SK-N-SH treated with all-trans-retinoic acid at 6 μM for 48 hours (cell line): ENCODE measurements around the gene SEC22A.

ENCODE experiments used
- ATAC-seq: fragments of 200-7000 bp; cut with Tn5 transposase; 3 replicates; pipeline ENCODE4 v1.9.1; 2020; ENCODE audit warnings: mild to moderate bottlenecking, moderate library complexity
- ARNTL ChIP-seq: fragments of 450-650 bp; formaldehyde crosslinking; IDR thresholded peaks from 2 replicates; pipeline ENCODE4 v1.5.0; 2020; ENCODE audit warnings: low read depth, mild to moderate bottlenecking, moderate library complexity, borderline replicate concordance
- BACH2 ChIP-seq: fragments of 250-450 bp; sonication (Bioruptor Pico); IDR thresholded peaks from 2 replicates; pipeline ENCODE4 v1.9.0; 2021; ENCODE audit warnings: mild to moderate bottlenecking, borderline replicate concordance
- CSDC2 ChIP-seq: fragments of 250-450 bp; sonication (Bioruptor Pico); IDR thresholded peaks from 2 replicates; pipeline ENCODE4 v1.5.0; 2020; ENCODE audit warnings: mild to moderate bottlenecking, moderate library complexity
- CSRNP3 ChIP-seq: fragments of 250-450 bp; sonication (Bioruptor Pico); IDR thresholded peaks from 2 replicates; pipeline ENCODE4 v1.5.1; 2021; ENCODE audit warnings: mild to moderate bottlenecking, moderate library complexity
- ESRRG ChIP-seq: fragments of 250-450 bp; sonication (Bioruptor Pico); IDR thresholded peaks from 2 replicates; pipeline ENCODE4 v1.6.1; 2021; ENCODE audit warnings: mild to moderate bottlenecking
- GLIS3 ChIP-seq: fragments of 250-450 bp; sonication (Bioruptor Pico); IDR thresholded peaks from 2 replicates; pipeline ENCODE4 v1.5.0; 2020; ENCODE audit warnings: mild to moderate bottlenecking, moderate library complexity
- ISL1 ChIP-seq: fragments of 250-450 bp; sonication (Bioruptor Pico); IDR thresholded peaks from 2 replicates; pipeline ENCODE4 v2.1.2; 2022; ENCODE audit warnings: mild to moderate bottlenecking, moderate library complexity
- OSR1 ChIP-seq: fragments of 250-450 bp; sonication (Bioruptor Pico); IDR thresholded peaks from 2 replicates; pipeline ENCODE4 v1.8.0; 2022; ENCODE audit warnings: moderate library complexity, mild to moderate bottlenecking, inconsistent platforms
- PATZ1 ChIP-seq: fragments of 250-450 bp; sonication (Bioruptor Pico); IDR thresholded peaks from 2 replicates; pipeline ENCODE4 v1.8.0; 2020; ENCODE audit warnings: mild to moderate bottlenecking, moderate library complexity, borderline replicate concordance
- POU6F1 ChIP-seq: fragments of 250-450 bp; sonication (Bioruptor Pico); IDR thresholded peaks from 2 replicates; pipeline ENCODE4 v1.8.0; 2021; ENCODE audit warnings: low read depth, mild to moderate bottlenecking, moderate library complexity, borderline replicate concordance
- RARB ChIP-seq: fragments of 250-450 bp; sonication (Bioruptor Pico); IDR thresholded peaks from 2 replicates; pipeline ENCODE4 v1.8.0; 2021; ENCODE audit warnings: mild to moderate bottlenecking, moderate library complexity
- SNAI2 ChIP-seq: fragments of 250-450 bp; sonication (Bioruptor Pico); IDR thresholded peaks from 2 replicates; pipeline ENCODE4 v1.5.0; 2020; ENCODE audit warnings: mild to moderate bottlenecking, moderate library complexity
- TCF4 ChIP-seq: fragments of 250-450 bp; sonication (Bioruptor Pico); IDR thresholded peaks from 2 replicates; pipeline ENCODE4 v1.8.0; 2021; ENCODE audit warnings: mild to moderate bottlenecking, moderate library complexity, borderline replicate concordance
- TOX ChIP-seq: fragments of 250-450 bp; sonication (Bioruptor Pico); IDR thresholded peaks from 2 replicates; pipeline ENCODE4 v1.8.0; 2021; ENCODE audit warnings: mild to moderate bottlenecking, moderate library complexity, borderline replicate concordance
- TSHZ2 ChIP-seq: fragments of 250-450 bp; sonication (Bioruptor Pico); IDR thresholded peaks from 2 replicates; pipeline ENCODE4 v1.5.0; 2020; ENCODE audit warnings: mild to moderate bottlenecking, moderate library complexity
- ZC3H10 ChIP-seq: fragments of 250-450 bp; sonication (Bioruptor Pico); IDR thresholded peaks from 2 replicates; pipeline ENCODE4 v1.5.1; 2021; ENCODE audit warnings: mild to moderate bottlenecking, moderate library complexity
- ZFP3 ChIP-seq: fragments of 250-450 bp; sonication (Bioruptor Pico); IDR thresholded peaks from 2 replicates; pipeline ENCODE4 v1.5.0; 2020; ENCODE audit warnings: mild to moderate bottlenecking, moderate library complexity
- ZFP30 ChIP-seq: fragments of 450-650 bp; formaldehyde crosslinking; IDR thresholded peaks from 2 replicates; pipeline ENCODE4 v1.5.0; 2022; ENCODE audit warnings: mild to moderate bottlenecking, moderate library complexity
- ZNF565 ChIP-seq: fragments of 450-650 bp; formaldehyde crosslinking; conservative IDR thresholded peaks from 2 replicates; pipeline ENCODE4 v1.5.0; 2020; ENCODE audit warnings: low read depth, mild to moderate bottlenecking, moderate library complexity
- ZNF70 ChIP-seq: fragments of 450-650 bp; formaldehyde crosslinking; IDR thresholded peaks from 2 replicates; pipeline ENCODE4 v1.5.0; 2020; ENCODE audit warnings: mild to moderate bottlenecking, moderate library complexity
- ZNF8 ChIP-seq: fragments of 450-650 bp; formaldehyde crosslinking; IDR thresholded peaks from 2 replicates; pipeline ENCODE4 v1.5.0; 2020; ENCODE audit warnings: mild to moderate bottlenecking, moderate library complexity

Gene SEC22A

DNA sequence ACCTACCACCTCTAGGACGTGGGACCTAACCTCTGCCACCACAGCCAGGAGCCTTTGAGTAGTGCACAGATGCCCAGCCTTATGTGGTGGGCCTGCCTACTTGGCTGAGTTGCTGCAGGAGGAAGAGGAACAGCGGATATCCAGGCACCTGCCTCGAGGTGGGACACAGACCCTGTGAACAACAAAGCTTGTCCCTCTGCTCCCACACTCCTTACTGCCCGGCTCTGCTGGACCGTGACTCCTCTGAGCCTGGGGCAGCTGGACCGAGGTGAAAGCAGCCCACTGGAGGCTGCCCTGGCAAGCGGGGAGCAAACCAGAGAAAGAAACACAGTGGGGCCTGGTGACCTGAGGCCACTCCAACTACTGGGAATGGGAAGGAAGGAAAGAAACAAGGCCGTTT is 97.8 kb downstream of the SEC22A start:
- no peak for ATAC-seq
- TF ChIP-seq ARNTL (CRISPR knock-in tag) (no peak), ESRRG (CRISPR knock-in tag) (no peak), ZFP30 (no peak), POU6F1 (no peak), ZFP3 (no peak), ZNF8 (CRISPR knock-in tag) (no peak), PATZ1 (CRISPR knock-in tag) (no peak), OSR1 (CRISPR knock-in tag) (no peak), ZNF70 (CRISPR knock-in tag) (no peak), BACH2 (no peak), ISL1 (CRISPR knock-in tag) (no peak)

DNA sequence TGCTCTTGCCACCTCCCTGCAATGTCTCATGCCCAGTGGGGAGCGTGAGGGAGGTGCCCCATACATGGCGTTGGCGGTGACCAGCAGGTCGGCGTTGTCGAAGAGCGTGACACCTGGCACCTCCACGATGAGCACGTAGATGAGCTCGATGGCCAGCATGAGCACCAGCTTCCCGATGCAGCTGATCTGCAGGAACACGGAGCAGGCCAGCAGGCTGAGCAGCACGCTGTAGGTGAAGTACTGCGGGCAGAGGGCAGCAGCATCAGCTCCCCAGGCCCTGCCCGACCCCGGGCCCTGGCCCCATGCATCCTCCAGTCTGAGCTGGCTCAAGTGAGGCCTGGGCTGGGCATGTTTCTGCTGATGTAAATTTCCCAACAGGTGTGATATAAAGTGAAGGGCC is 98.3 kb downstream of the SEC22A start:
- ATAC-seq: no peak
- TF ChIP-seq GLIS3: no peak
- no peak for TF ChIP-seq SNAI2 (CRISPR knock-in tag)
- no peak for TF ChIP-seq CSDC2 (CRISPR knock-in tag)
- TF ChIP-seq ZFP3: no peak
- no peak for TF ChIP-seq TOX (CRISPR knock-in tag)
- TF ChIP-seq PATZ1 (CRISPR knock-in tag): no peak
- TF ChIP-seq TCF4 (CRISPR knock-in tag): no peak
- TF ChIP-seq BACH2: no peak
- no peak for TF ChIP-seq ZNF565 (CRISPR knock-in tag)
- TF ChIP-seq CSRNP3: no peak
- TF ChIP-seq RARB (CRISPR knock-in tag): no peak
- no peak for TF ChIP-seq ZFP30
- no peak for TF ChIP-seq ZC3H10 (CRISPR knock-in tag)
- no peak for TF ChIP-seq TSHZ2 (CRISPR knock-in tag)

DNA sequence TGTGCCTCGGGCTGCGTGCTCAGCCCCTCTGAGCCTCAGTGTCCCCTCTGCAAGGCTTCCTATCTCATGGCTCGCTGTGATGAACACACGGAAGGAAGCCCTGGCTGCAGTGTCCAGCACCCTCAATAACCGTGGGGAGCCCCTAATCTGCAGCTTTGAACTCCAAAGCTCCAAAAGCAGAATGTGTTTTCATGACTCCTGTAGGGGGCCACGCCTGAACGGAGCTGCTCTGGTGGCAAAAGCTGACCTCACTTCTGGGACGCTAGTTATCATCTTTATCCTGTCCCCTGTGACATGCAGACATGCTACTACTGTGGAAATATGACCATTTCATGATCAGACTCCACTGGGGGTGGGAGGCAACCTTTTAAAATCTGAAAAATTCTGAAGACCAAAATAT is 98.8 kb downstream of the SEC22A start:
- TF ChIP-seq OSR1 (CRISPR knock-in tag) (no peak), ZNF70 (CRISPR knock-in tag) (no peak), RARB (CRISPR knock-in tag) (no peak), ZC3H10 (CRISPR knock-in tag) (no peak), GLIS3 (no peak), SNAI2 (CRISPR knock-in tag) (no peak), TOX (CRISPR knock-in tag) (no peak), ZFP3 (no peak), ARNTL (CRISPR knock-in tag) (no peak), ZNF565 (CRISPR knock-in tag) (no peak), ZFP30 (no peak), CSRNP3 (no peak), POU6F1 (no peak), TSHZ2 (CRISPR knock-in tag) (no peak)
- no peak for ATAC-seq
